ENCODE measurements around the gene CENPW. TPM values are rescaled to one million over a fixed set of nuclear protein-coding genes. Genes with fewer than 3 reads are reported as not detected.
A peak's percentile ranks its signal among the peaks of the same experiment; 100 is the strongest.

The CENPW gene
- total RNA-seq, 1 donor from 2014 or later, result 12.1 TPM

DNA sequence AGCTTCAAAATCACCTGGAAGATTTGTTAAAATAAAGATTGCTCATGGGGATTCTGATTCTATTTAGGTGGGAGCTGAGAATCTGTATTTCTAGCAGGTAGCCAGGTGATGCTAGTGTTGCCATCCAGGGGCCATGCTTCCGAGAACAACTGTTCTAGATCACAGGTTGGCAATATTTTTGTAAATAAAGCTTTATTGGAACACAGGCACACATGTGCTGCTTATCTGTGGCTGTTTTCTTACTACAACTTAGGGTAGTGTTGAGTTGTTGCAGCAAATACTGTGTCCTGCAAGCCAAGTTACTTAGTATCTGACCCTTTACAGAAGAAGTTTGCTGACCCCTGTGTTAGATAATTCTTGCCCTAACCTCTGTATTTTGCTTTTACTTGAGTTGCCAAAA lies 12.0 kb downstream of the CENPW start:
- H3K4me3 Mint-ChIP-seq (ENCODE audit: unreplicated experiment), result no peak overlapping the region
- peaks cover 3% of the 10 kb centered on the region for H3K36me3 Mint-ChIP-seq (ENCODE audit: low read depth)
- peaks cover 9% of the 10 kb centered on the region for H3K9me3 Mint-ChIP-seq (ENCODE audit: low read depth)
- TF ChIP-seq, protein P1, sequence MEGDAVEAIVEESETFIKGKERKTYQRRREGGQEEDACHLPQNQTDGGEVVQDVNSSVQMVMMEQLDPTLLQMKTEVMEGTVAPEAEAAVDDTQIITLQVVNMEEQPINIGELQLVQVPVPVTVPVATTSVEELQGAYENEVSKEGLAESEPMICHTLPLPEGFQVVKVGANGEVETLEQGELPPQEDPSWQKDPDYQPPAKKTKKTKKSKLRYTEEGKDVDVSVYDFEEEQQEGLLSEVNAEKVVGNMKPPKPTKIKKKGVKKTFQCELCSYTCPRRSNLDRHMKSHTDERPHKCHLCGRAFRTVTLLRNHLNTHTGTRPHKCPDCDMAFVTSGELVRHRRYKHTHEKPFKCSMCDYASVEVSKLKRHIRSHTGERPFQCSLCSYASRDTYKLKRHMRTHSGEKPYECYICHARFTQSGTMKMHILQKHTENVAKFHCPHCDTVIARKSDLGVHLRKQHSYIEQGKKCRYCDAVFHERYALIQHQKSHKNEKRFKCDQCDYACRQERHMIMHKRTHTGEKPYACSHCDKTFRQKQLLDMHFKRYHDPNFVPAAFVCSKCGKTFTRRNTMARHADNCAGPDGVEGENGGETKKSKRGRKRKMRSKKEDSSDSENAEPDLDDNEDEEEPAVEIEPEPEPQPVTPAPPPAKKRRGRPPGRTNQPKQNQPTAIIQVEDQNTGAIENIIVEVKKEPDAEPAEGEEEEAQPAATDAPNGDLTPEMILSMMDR (IDR thresholded peaks at IDR 0.05), result no peak
- H3K27ac Mint-ChIP-seq (ENCODE audit: unreplicated experiment), result no peak overlapping the region
- H3K4me1 Mint-ChIP-seq (ENCODE audit: low read depth), result no peaks in the 10 kb centered on the region
- no peaks in the 10 kb centered on the region for H3K27me3 Mint-ChIP-seq (ENCODE audit: low read depth)
- no peak for DNase-seq (ENCODE audit: low spot score)

DNA sequence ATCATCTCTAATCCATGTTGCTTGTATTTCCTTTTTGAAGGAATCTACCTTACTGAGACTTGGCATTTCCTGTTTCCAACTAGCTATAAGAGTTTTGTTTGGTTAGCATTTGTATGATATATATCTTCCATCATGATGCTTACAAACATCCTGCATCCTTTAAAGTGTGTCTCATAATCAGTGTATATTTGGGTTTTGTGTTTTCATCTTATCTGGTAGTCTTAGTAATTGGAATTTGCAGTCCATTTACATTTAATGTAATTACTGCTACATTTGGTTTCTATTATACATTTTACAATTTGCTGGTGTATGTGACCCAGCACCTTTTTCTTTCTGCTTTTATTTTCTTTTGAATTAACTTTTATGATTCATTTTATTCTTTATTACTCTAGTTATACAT lies 12.6 kb downstream of the CENPW start:
- Mint-ChIP-seq H3K4me3 (ENCODE audit: unreplicated experiment) (no peak overlapping the region), H3K9me3 (ENCODE audit: low read depth) (peaks cover 13% of the 10 kb centered on the region), H3K27me3 (ENCODE audit: low read depth) (no peaks in the 10 kb centered on the region)

DNA sequence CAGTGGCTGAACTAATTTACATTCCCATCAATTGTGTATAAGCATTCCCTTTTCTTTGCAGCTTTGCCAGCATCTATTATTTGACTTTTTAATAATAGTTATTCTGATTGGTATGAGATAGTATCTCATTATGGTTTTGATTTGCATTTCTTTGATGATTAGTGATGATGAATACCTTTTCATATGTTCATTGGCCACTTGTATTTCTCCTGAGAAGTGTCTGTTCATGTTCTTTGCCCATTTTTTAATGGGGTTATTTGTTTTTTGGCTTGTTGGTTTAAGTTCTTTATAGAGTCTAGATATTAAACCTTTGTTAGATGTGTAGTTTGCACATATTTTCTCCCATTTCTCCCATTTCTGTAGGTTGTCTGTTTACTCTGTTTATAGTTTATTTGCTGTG lies 16.6 kb downstream of the CENPW start:
- TF ChIP-seq, protein P1 (IDR thresholded peaks at IDR 0.05), result no peak
- Mint-ChIP-seq H3K27ac (ENCODE audit: unreplicated experiment) (no peak overlapping the region), H3K36me3 (ENCODE audit: low read depth) (peaks cover 19% of the 10 kb centered on the region), H3K27me3 (ENCODE audit: low read depth) (no peaks in the 10 kb centered on the region), H3K4me3 (ENCODE audit: unreplicated experiment) (no peak overlapping the region), H3K4me1 (ENCODE audit: low read depth) (no peaks in the 10 kb centered on the region), H3K9me3 (ENCODE audit: low read depth) (peaks cover 44% of the 10 kb centered on the region)
- DNase-seq (ENCODE audit: low spot score), result no peak

More for the DNA sequence above, 12.6 kb downstream of the CENPW start:
- no peaks in the 10 kb centered on the region for H3K4me1 Mint-ChIP-seq (ENCODE audit: low read depth)
- no peak overlapping the region for H3K27ac Mint-ChIP-seq (ENCODE audit: unreplicated experiment)
- DNase-seq (ENCODE audit: low spot score), result no peak
- peaks cover 4% of the 10 kb centered on the region for H3K36me3 Mint-ChIP-seq (ENCODE audit: low read depth)
- TF ChIP-seq, protein P1 (IDR thresholded peaks at IDR 0.05), result no peak

DNA sequence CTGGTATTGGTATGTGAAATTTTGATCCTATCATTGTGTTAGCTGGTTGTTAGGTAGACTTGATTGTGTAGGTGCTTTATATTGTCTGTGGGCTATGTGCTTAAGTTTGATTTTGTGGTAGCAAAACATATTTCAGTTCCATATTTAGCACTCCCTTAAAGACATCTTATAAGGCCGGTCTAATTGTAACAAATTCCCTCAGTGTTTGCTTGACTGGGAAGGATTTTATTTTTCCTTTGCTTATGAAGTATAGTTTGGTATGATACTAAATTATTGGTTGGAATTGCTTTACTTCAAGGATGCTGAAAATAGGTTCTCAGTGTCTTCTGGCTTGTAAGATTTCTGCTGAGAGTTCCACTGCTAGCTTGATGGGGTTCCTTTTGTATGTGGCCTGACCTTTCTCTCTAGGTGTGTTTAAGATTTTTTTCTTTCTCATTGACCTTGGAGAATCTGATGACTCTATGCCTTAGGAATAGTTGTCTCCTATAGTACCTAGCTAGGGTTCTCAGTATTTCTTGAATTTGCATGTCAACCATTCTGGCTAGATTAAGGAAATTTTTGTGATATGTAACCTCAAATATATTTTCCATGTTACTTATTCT lies 20.1 kb downstream of the CENPW start:
- peaks cover 19% of the 10 kb centered on the region for H3K36me3 Mint-ChIP-seq (ENCODE audit: low read depth)
- no peak overlapping the region for H3K27ac Mint-ChIP-seq (ENCODE audit: unreplicated experiment)
- H3K4me3 Mint-ChIP-seq (ENCODE audit: unreplicated experiment), result no peak overlapping the region
- H3K4me1 Mint-ChIP-seq (ENCODE audit: low read depth), result no peaks in the 10 kb centered on the region
- peaks cover 44% of the 10 kb centered on the region for H3K9me3 Mint-ChIP-seq (ENCODE audit: low read depth)
- TF ChIP-seq, protein P1 (IDR thresholded peaks at IDR 0.05), result no peak
- DNase-seq (ENCODE audit: low spot score), result no peak
- no peaks in the 10 kb centered on the region for H3K27me3 Mint-ChIP-seq (ENCODE audit: low read depth)

GRCh38 chr6:126361832-126362440 lies 22.0 kb downstream of the CENPW start:
- Mint-ChIP-seq H3K36me3 (ENCODE audit: low read depth) (peaks cover 16% of the 10 kb centered on the region), H3K27ac (ENCODE audit: unreplicated experiment) (no peak overlapping the region), H3K27me3 (ENCODE audit: low read depth) (no peaks in the 10 kb centered on the region), H3K4me1 (ENCODE audit: low read depth) (no peaks in the 10 kb centered on the region), H3K4me3 (ENCODE audit: unreplicated experiment) (no peak overlapping the region), H3K9me3 (ENCODE audit: low read depth) (peaks cover 35% of the 10 kb centered on the region)
- DNase-seq (ENCODE audit: low spot score), result peak; percentile 72
- TF ChIP-seq, protein P1 (IDR thresholded peaks at IDR 0.05), result no peak

All from chondrocyte (in vitro differentiated cells).